Measurements from ENCODE around the gene HELZ2. TPM values are rescaled to one million over a fixed set of nuclear protein-coding genes. Genes with fewer than 3 reads are reported as not detected.

Gene HELZ2
- total RNA-seq, 1 experiment from 2014 or later: 27.9 TPM

DNA sequence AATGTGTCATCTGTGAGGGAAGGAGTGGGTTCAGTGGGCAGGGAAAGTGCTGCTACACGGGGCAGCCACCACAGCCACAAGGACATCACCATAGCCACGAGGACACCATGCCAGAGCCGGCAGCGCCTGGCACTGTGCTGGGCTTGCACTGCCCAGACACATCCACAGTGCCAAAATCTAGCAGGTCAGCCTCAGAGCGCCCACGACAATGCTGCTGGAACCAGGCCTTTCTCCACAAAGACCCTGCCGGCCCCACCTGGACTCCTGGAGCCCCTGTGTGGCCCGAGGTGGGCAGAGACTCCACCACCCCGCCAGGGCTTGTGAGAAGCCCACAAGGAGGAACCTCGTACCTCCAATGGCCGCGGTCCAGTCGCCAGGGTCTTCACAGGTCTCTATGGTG, 18.6 kb upstream of the HELZ2 start:
- peaks cover under 1% of the 10 kb centered on the region in 2 experiments; a peak in 1 of 4 replicates for H3K4me1 Mint-ChIP-seq
- Histone ChIP-seq H4K20me1 (ENCODE audit: control insufficient read depth, insufficient read depth, insufficient read length) (no peaks in the 10 kb centered on the region), H3T11ph (ENCODE audit: low read length) (no peak overlapping the region), H3K23ac (ENCODE audit: insufficient read length, low read depth, low read length) (no peak overlapping the region), H2AFZ (ENCODE audit: low read length) (no peak overlapping the region), H2BK120ac (ENCODE audit: low read depth, low read length, poor library complexity, severe bottlenecking) (no peak overlapping the region), H3K56ac (ENCODE audit: insufficient read length, low read depth, low read length) (no peak overlapping the region), H2BK12ac (ENCODE audit: insufficient read length, low read depth, low read length) (no peak overlapping the region), H3K14ac (ENCODE audit: insufficient read depth, low read length) (no peak overlapping the region), H4K8ac (replicated peaks; ENCODE audit: insufficient read length, low read depth, low read length) (no peak overlapping the region), H2BK15ac (ENCODE audit: low read depth, low read length) (no peak overlapping the region), H3K79me2 (ENCODE audit: insufficient read depth, low read length) (no peaks in the 10 kb centered on the region), H3K4ac (ENCODE audit: low read depth, low read length) (no peak overlapping the region), H3K4me2 (ENCODE audit: insufficient read depth, insufficient read length, low read length) (no peak overlapping the region), H3K23me2 (ENCODE audit: insufficient read length, low read depth, low read length, poor library complexity, severe bottlenecking) (no peaks in the 10 kb centered on the region), H3K27ac (ENCODE audit: insufficient read length, low read depth, low read length) (no peak overlapping the region), H3K9ac (ENCODE audit: extremely low read depth, insufficient read length, low read length) (no peak overlapping the region), H2BK5ac (ENCODE audit: insufficient read length, low read length) (no peak overlapping the region), H3K18ac (ENCODE audit: insufficient read length, low read depth, low read length) (no peak overlapping the region), H3K79me1 (ENCODE audit: insufficient read depth, low read depth, low read length, poor library complexity, severe bottlenecking) (no peaks in the 10 kb centered on the region), H4K5ac (ENCODE audit: insufficient read length, low read depth, low read length) (no peak overlapping the region), H2BK20ac (ENCODE audit: low read depth, low read length, poor library complexity, severe bottlenecking) (no peak overlapping the region), H3K27me3 (ENCODE audit: insufficient read depth, low read length) (no peaks in the 10 kb centered on the region), H4K91ac (ENCODE audit: insufficient read length, low read depth, low read length) (no peak overlapping the region), H2AK5ac (ENCODE audit: insufficient read length, low read length) (no peak overlapping the region), H3K4me1 (ENCODE audit: insufficient read depth, low read length) (no peaks in the 10 kb centered on the region), H3K9me3 (ENCODE audit: control insufficient read depth, low read depth, low read length) (no peaks in the 10 kb centered on the region)
- DNase-seq: no peak
- TF ChIP-seq, protein P1, sequence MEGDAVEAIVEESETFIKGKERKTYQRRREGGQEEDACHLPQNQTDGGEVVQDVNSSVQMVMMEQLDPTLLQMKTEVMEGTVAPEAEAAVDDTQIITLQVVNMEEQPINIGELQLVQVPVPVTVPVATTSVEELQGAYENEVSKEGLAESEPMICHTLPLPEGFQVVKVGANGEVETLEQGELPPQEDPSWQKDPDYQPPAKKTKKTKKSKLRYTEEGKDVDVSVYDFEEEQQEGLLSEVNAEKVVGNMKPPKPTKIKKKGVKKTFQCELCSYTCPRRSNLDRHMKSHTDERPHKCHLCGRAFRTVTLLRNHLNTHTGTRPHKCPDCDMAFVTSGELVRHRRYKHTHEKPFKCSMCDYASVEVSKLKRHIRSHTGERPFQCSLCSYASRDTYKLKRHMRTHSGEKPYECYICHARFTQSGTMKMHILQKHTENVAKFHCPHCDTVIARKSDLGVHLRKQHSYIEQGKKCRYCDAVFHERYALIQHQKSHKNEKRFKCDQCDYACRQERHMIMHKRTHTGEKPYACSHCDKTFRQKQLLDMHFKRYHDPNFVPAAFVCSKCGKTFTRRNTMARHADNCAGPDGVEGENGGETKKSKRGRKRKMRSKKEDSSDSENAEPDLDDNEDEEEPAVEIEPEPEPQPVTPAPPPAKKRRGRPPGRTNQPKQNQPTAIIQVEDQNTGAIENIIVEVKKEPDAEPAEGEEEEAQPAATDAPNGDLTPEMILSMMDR (conservative IDR thresholded peaks at IDR 0.05): no peak
- H3K4me3 Mint-ChIP-seq: no peak overlapping the region
- H3K36me3 Mint-ChIP-seq (ENCODE audit: insufficient read depth in 1 of 3, low read depth in 3 of 3): peaks cover 2 to 40% (median 33%) of the 10 kb centered on the region in 3 experiments
- H3K9me3 Mint-ChIP-seq: no peaks in the 10 kb centered on the region
- no peaks in the 10 kb centered on the region for H3K27me3 Mint-ChIP-seq (ENCODE audit: low read depth)
- no peak overlapping the region for H3K27ac Mint-ChIP-seq
- WGBS (ENCODE audit: extremely low coverage, insufficient read length, low lambda C conversion rate): no CpG with 5 or more reads among the region's 13 CpGs
